Measurements from ENCODE around the gene CTU2. TPM values are rescaled to one million over a fixed set of nuclear protein-coding genes. Genes with fewer than 3 reads are reported as not detected.

Gene CTU2
- total RNA-seq (10 to 100 TPM in 3 of 5 donors, 1 to 10 TPM in 2; 1.8 to 53.3 (median 11.2) TPM), polyA plus RNA-seq (10 to 100 TPM; 13.4 to 21.6 (median 16.1) TPM)
- long read RNA-seq, donor 1, partial matches to known transcripts = 0 of 1 reads
- long read RNA-seq, donor 1, other reads (novel, unspliced or antisense) = 0 of 1 reads
- long read RNA-seq, donor 2, partial matches to known transcripts = 0 of 3 reads
- long read RNA-seq, donor 2, other reads (novel, unspliced or antisense) = 0 of 3 reads
- long read RNA-seq, donor 3, partial matches to known transcripts = 7 of 9 reads
- long read RNA-seq, donor 3, other reads (novel, unspliced or antisense) = 0 of 9 reads
- long read RNA-seq, donor 4 = 0 reads
- long read RNA-seq, donor 5, partial matches to known transcripts = 10 of 12 reads
- long read RNA-seq, donor 5, other reads (novel, unspliced or antisense) = 0 of 12 reads
- long read RNA-seq, donor 6, transcript CTU2-202 (15 exons, 1,751 nt) = major isoform, 6 of 28 reads
- long read RNA-seq, donor 6, partial matches to known transcripts = 22 of 28 reads
- long read RNA-seq, donor 6, other reads (novel, unspliced or antisense) = 0 of 28 reads
- long read RNA-seq, donor 7, partial matches to known transcripts = 16 of 19 reads
- long read RNA-seq, donor 7, other reads (novel, unspliced or antisense) = 0 of 19 reads
- long read RNA-seq, donor 8, partial matches to known transcripts = 19 of 21 reads
- long read RNA-seq, donor 8, other reads (novel, unspliced or antisense) = 0 of 21 reads
- long read RNA-seq, donor 9 = 0 reads
- long read RNA-seq, donor 10, partial matches to known transcripts = 0 of 2 reads
- long read RNA-seq, donor 10, other reads (novel, unspliced or antisense) = 0 of 2 reads

- TF ChIP-seq POLR2A (IDR thresholded peaks at IDR 0.05) = no peak
- TF ChIP-seq EP300 (IDR thresholded peaks at IDR 0.05) = no peak
- peak; percentile 87 to 97 (median 90) for TF ChIP-seq POLR2AphosphoS5 (IDR thresholded peaks at IDR 0.05)
- TF ChIP-seq CTCF (IDR thresholded peaks at IDR 0.05) = no peak
- no peaks in the 10 kb centered on the region for H3K9me3 ChIP-seq
- peak; percentile 94 to 97 for DNase-seq
- intact Hi-C loops (cut with DNase I; ENCODE audit: low total_unique reads) = no loop called here
- H3K4me1 ChIP-seq = peaks cover 28 to 66% (median 61%) of the 10 kb centered on the region in 4 donors
- no peaks in the 10 kb centered on the region for H3K27me3 ChIP-seq
- H3K27ac ChIP-seq = peak within 1 kb of the TSS; percentile 79 to 94 (median 86)
- H3K36me3 ChIP-seq = peaks cover 0 to 9% (median 8%) of the 10 kb centered on the region in 4 donors
- H3K4me3 ChIP-seq = peak within 1 kb of the TSS; percentile 79 to 100 (median 98)
- WGBS, 5 donors = 0 to 1% (median 0%) methylated on average over 52 to 85 of the region's 86 CpGs
Measured at GRCh38 chr16:88706229-88706964, at the start of gene CTU2, which contains the start of gene RNF166. TSS of gene CTU2 (plus strand) at chr16:88706503. CDS start at chr16:88706531, 28 bp downstream. TSS of gene RNF166 (minus strand) at chr16:88706408. CDS start at chr16:88706325, 83 bp downstream.

GRCh38 chr16:88657371-88657770 is 48.9 kb upstream of the CTU2 start:
- DNase-seq = no peak
- Histone ChIP-seq H3K4me3 (no peak overlapping the region), H3K36me3 (peaks cover 8 to 62% (median 56%) of the 10 kb centered on the region in 4 donors), H3K4me1 (peaks cover 6 to 22% (median 10%) of the 10 kb centered on the region in 4 donors), H3K27ac (no peak overlapping the region), H3K27me3 (no peaks in the 10 kb centered on the region), H3K9me3 (no peaks in the 10 kb centered on the region)
- intact Hi-C loops (cut with DNase I; ENCODE audit: low total_unique reads) = no loop called here
- TF ChIP-seq POLR2AphosphoS5 (IDR thresholded peaks at IDR 0.05) = no peak
- no peak for TF ChIP-seq EP300 (IDR thresholded peaks at IDR 0.05)
- no peak for TF ChIP-seq CTCF (IDR thresholded peaks at IDR 0.05)
- no peak for TF ChIP-seq POLR2A (IDR thresholded peaks at IDR 0.05)
- 88 to 93% (median 91%) methylated on average over 8 to 19 of the region's 19 CpGs for WGBS, 5 donors

- no peak for DNase-seq
- Histone ChIP-seq H3K4me3 (no peak overlapping the region), H3K9me3 (no peaks in the 10 kb centered on the region), H3K4me1 (peaks cover 7 to 27% (median 16%) of the 10 kb centered on the region in 4 donors), H3K27ac (no peak overlapping the region), H3K36me3 (peaks cover 8 to 49% (median 46%) of the 10 kb centered on the region in 4 donors), H3K27me3 (no peaks in the 10 kb centered on the region)
- intact Hi-C loops (cut with DNase I; ENCODE audit: low total_unique reads) = no loop called here
- WGBS, 5 donors = 88 to 94% (median 91%) methylated on average over 11 to 15 of the region's 15 CpGs
- TF ChIP-seq POLR2A (IDR thresholded peaks at IDR 0.05) = no peak
- no peak for TF ChIP-seq POLR2AphosphoS5 (IDR thresholded peaks at IDR 0.05)
- no peak for TF ChIP-seq EP300 (IDR thresholded peaks at IDR 0.05)
- no peak for TF ChIP-seq CTCF (IDR thresholded peaks at IDR 0.05)
Measured at GRCh38 chr16:88658714-88659113, 47.6 kb upstream of the CTU2 start.

All from stomach (tissue), 19 donors.